ENCODE results near the gene PCNT.

PCNT gene

GRCh38 chr21:46323710-46324389 lies at the start of gene PCNT, which contains the start of gene C21orf58:
TSS of gene PCNT (plus strand) at chr21:46324156. CDS start at chr21:46324229, 73 bp downstream.
TSS of gene C21orf58 (minus strand) at chr21:46323870. CDS start at chr21:46322738, 1,132 bp downstream.
- peak; percentile 98 for DNase-seq

GRCh38 chr21:46274797-46275390 lies 49.1 kb upstream of the PCNT start:
- DNase-seq = no peak

GRCh38 chr21:46284077-46284644 lies 39.8 kb upstream of the PCNT start:
- DNase-seq = no peak

GRCh38 chr21:46284733-46285132 lies 39.2 kb upstream of the PCNT start:
- DNase-seq = no peak

- no peak for DNase-seq
Observed at GRCh38 chr21:46285206-46285661, 38.7 kb upstream of the PCNT start, which contains the start of gene MCM3AP. TSS of gene MCM3AP (minus strand) at chr21:46285611. CDS start at chr21:46285286, 325 bp downstream.

GRCh38 chr21:46285761-46286647 lies 38.0 kb upstream of the PCNT start, which contains the start of gene YBEY:
TSS of gene YBEY (plus strand) at chr21:46286342. CDS start at chr21:46286914, 572 bp downstream.
- peak; percentile 81 for DNase-seq

- DNase-seq = no peak
Observed at GRCh38 chr21:46286648-46287002, 37.3 kb upstream of the PCNT start.

GRCh38 chr21:46287541-46287940 lies 36.4 kb upstream of the PCNT start:
- no peak for DNase-seq

GRCh38 chr21:46289655-46290179 lies 34.2 kb upstream of the PCNT start:
- DNase-seq = no peak

GRCh38 chr21:46291561-46291960 lies 32.4 kb upstream of the PCNT start:
- DNase-seq = no peak

GRCh38 chr21:46294647-46295176 lies 29.2 kb upstream of the PCNT start:
- no peak for DNase-seq

GRCh38 chr21:46295177-46295770 lies 28.7 kb upstream of the PCNT start:
- DNase-seq = no peak

GRCh38 chr21:46295996-46296752 lies 27.8 kb upstream of the PCNT start:
- peak; percentile 64 for DNase-seq

- DNase-seq = no peak
Observed at GRCh38 chr21:46297338-46298271, 26.4 kb upstream of the PCNT start.

GRCh38 chr21:46299167-46299566 lies 24.8 kb upstream of the PCNT start:
- DNase-seq = no peak

GRCh38 chr21:46301759-46302158 lies 22.2 kb upstream of the PCNT start:
- DNase-seq = no peak

- no peak for DNase-seq
Observed at GRCh38 chr21:46304437-46304836, 19.5 kb upstream of the PCNT start.

- peak; percentile 18 for DNase-seq
Observed at GRCh38 chr21:46304955-46305354, 19.0 kb upstream of the PCNT start.

- DNase-seq = no peak
Observed at GRCh38 chr21:46307625-46308024, 16.3 kb upstream of the PCNT start.

- no peak for DNase-seq
Observed at GRCh38 chr21:46308431-46308830, 15.5 kb upstream of the PCNT start.
